ENCODE data around the gene HIPK3.

The HIPK3 gene

GRCh38 chr11:33273656-33274055 is 16.5 kb downstream of the HIPK3 start:
- DNase-seq (ENCODE audit: extremely low spot score), result no peak
- no peak for TF ChIP-seq CTCF (IDR thresholded peaks at IDR 0.05; ENCODE audit: control extremely low read depth, extremely low read depth, low read depth, missing control alignments)
- ChIA-PET CTCF (interaction anchor here (0.6 to 1.2 kb wide), 3 partner anchors 12 to 23 kb away, joined by 3 to 4 read pairs (median 3); no protein-coding TSS in a partner anchor), POLR2A (no interaction called here)

GRCh38 chr11:33280411-33280810 is 23.2 kb downstream of the HIPK3 start:
- CTCF ChIA-PET, result interaction anchor here (0.9 to 2.0 kb wide), 6 partner anchors 10 to 54 kb away, joined by 3 to 7 read pairs (median 6); no protein-coding TSS in a partner anchor
- no peak for TF ChIP-seq CTCF (IDR thresholded peaks at IDR 0.05; ENCODE audit: control extremely low read depth, extremely low read depth, low read depth, missing control alignments)
- DNase-seq (ENCODE audit: extremely low spot score), result no peak
- POLR2A ChIA-PET, result interaction anchor here (0.6 kb wide), 1 partner anchor 455 kb away, joined by 3 read pairs; no protein-coding TSS in a partner anchor

GRCh38 chr11:33281758-33282157 is 24.6 kb downstream of the HIPK3 start:
- ChIA-PET POLR2A (no interaction called here), CTCF (no interaction called here)
- no peak for DNase-seq (ENCODE audit: extremely low spot score)

GRCh38 chr11:33284818-33285217 is 27.6 kb downstream of the HIPK3 start:
- CTCF ChIA-PET, result no interaction called here
- no peak for DNase-seq (ENCODE audit: extremely low spot score)
- POLR2A ChIA-PET, result no interaction called here
- no peak for TF ChIP-seq CTCF (IDR thresholded peaks at IDR 0.05; ENCODE audit: control extremely low read depth, extremely low read depth, low read depth, missing control alignments)

More at GRCh38 chr11:33281758-33282157, 24.6 kb downstream of the HIPK3 start:
- no peak for TF ChIP-seq CTCF (IDR thresholded peaks at IDR 0.05; ENCODE audit: control extremely low read depth, extremely low read depth, low read depth, missing control alignments)

- DNase-seq (ENCODE audit: extremely low spot score), result no peak
- no peak for TF ChIP-seq CTCF (IDR thresholded peaks at IDR 0.05; ENCODE audit: control extremely low read depth, extremely low read depth, low read depth, missing control alignments)
- ChIA-PET POLR2A (no interaction called here), CTCF (interaction anchor here (0.7 to 1.5 kb wide), 4 partner anchors 10 to 27 kb away, joined by 3 to 7 read pairs (median 4); no protein-coding TSS in a partner anchor)
Observed at GRCh38 chr11:33290319-33290718, 33.1 kb downstream of the HIPK3 start.

- ChIA-PET CTCF (interaction anchor here (0.7 to 1.5 kb wide), 6 partner anchors 11 to 87 kb away, joined by 3 to 7 read pairs (median 3); no protein-coding TSS in a partner anchor), POLR2A (no interaction called here)
- DNase-seq (ENCODE audit: extremely low spot score), result peak; percentile 58
- TF ChIP-seq CTCF (IDR thresholded peaks at IDR 0.05; ENCODE audit: control extremely low read depth, extremely low read depth, low read depth, missing control alignments), result no peak
Observed at GRCh38 chr11:33291004-33291777, 34.0 kb downstream of the HIPK3 start.
